HUES48 (cell line): ENCODE measurements around the gene PHACTR3.

Experiments
- H3K27ac ChIP-seq: one replicate; pipeline ENCODE4 v1.7.0; 2013; ENCODE audit warnings: low read depth, low read length, inconsistent platforms
- H3K27me3 ChIP-seq: 2 replicates; pipeline ENCODE4 v1.6.1; 2013; ENCODE audit warnings: mild to moderate bottlenecking, low read length; ENCODE audit not compliant: control insufficient read depth, insufficient read depth
- H3K36me3 ChIP-seq: 2 replicates; pipeline ENCODE4 v1.6.1; 2013; ENCODE audit warnings: low read length; ENCODE audit not compliant: control insufficient read depth, insufficient read depth
- H3K4me1 ChIP-seq: 2 replicates; pipeline ENCODE4 v1.6.1; 2013; ENCODE audit warnings: mild to moderate bottlenecking, low read length; ENCODE audit not compliant: control insufficient read depth, insufficient read depth
- H3K4me3 ChIP-seq: 2 replicates; pipeline ENCODE4 v1.5.1; 2013; ENCODE audit warnings: mild to moderate bottlenecking, low read depth, low read length
- H3K9ac ChIP-seq: 2 replicates; pipeline ENCODE4 v1.6.1; 2013; ENCODE audit warnings: mild to moderate bottlenecking, low read depth, low read length, moderate library complexity
- H3K9me3 ChIP-seq: 2 replicates; pipeline ENCODE4 v1.6.1; 2013; ENCODE audit warnings: low read length; ENCODE audit not compliant: control insufficient read depth, insufficient read depth

The PHACTR3 gene

GRCh38 chr20:59724457-59725366 lies 120.4 kb downstream of the PHACTR3 start:
- no peaks in the 10 kb centered on the region for H3K36me3 ChIP-seq
- H3K9ac ChIP-seq: no peak overlapping the region
- H3K4me3 ChIP-seq: no peak overlapping the region
- H3K27me3 ChIP-seq: no peaks in the 10 kb centered on the region
- H3K27ac ChIP-seq: no peak overlapping the region
- H3K4me1 ChIP-seq: no peaks in the 10 kb centered on the region
- peaks cover 5% of the 10 kb centered on the region for H3K9me3 ChIP-seq

- no peaks in the 10 kb centered on the region for H3K4me1 ChIP-seq
- H3K36me3 ChIP-seq: no peaks in the 10 kb centered on the region
- H3K4me3 ChIP-seq: no peak overlapping the region
Measured at GRCh38 chr20:59725476-59726280, 121.3 kb downstream of the PHACTR3 start.

GRCh38 chr20:59726281-59726595 lies 121.9 kb downstream of the PHACTR3 start:
- Histone ChIP-seq H3K27me3 (no peaks in the 10 kb centered on the region), H3K36me3 (no peaks in the 10 kb centered on the region), H3K9me3 (peaks cover 8% of the 10 kb centered on the region), H3K4me1 (no peaks in the 10 kb centered on the region), H3K27ac (no peak overlapping the region), H3K9ac (no peak overlapping the region), H3K4me3 (no peak overlapping the region)

More at GRCh38 chr20:59725476-59726280, 121.3 kb downstream of the PHACTR3 start:
- no peaks in the 10 kb centered on the region for H3K27me3 ChIP-seq
- no peak overlapping the region for H3K9ac ChIP-seq
- peaks cover 8% of the 10 kb centered on the region for H3K9me3 ChIP-seq
- no peak overlapping the region for H3K27ac ChIP-seq

GRCh38 chr20:59728722-59729430 lies 124.5 kb downstream of the PHACTR3 start:
- H3K27me3 ChIP-seq: 0 out of 2 replicates have a peak, but pooled peaks cover 2% of the 10 kb centered on the region
- H3K9ac ChIP-seq: no peak overlapping the region
- peaks cover 8% of the 10 kb centered on the region for H3K9me3 ChIP-seq
- H3K4me3 ChIP-seq: no peak overlapping the region
- H3K36me3 ChIP-seq: no peaks in the 10 kb centered on the region
- H3K27ac ChIP-seq: no peak overlapping the region
- H3K4me1 ChIP-seq: no peaks in the 10 kb centered on the region

GRCh38 chr20:59729506-59729905 lies 125.2 kb downstream of the PHACTR3 start:
- no peak overlapping the region for H3K9ac ChIP-seq
- no peaks in the 10 kb centered on the region for H3K36me3 ChIP-seq
- no peaks in the 10 kb centered on the region for H3K4me1 ChIP-seq
- 0 out of 2 replicates have a peak, but pooled peaks cover 3% of the 10 kb centered on the region for H3K27me3 ChIP-seq
- no peak overlapping the region for H3K27ac ChIP-seq
- H3K4me3 ChIP-seq: no peak overlapping the region
- peaks cover 8% of the 10 kb centered on the region for H3K9me3 ChIP-seq

GRCh38 chr20:59730722-59731121 lies 126.4 kb downstream of the PHACTR3 start:
- peaks cover 8% of the 10 kb centered on the region; the same call in 1 of the 2 replicates for H3K9me3 ChIP-seq
- no peaks in the 10 kb centered on the region for H3K4me1 ChIP-seq
- no peak overlapping the region for H3K27ac ChIP-seq
- no peaks in the 10 kb centered on the region for H3K36me3 ChIP-seq
- no peak overlapping the region for H3K4me3 ChIP-seq
- H3K9ac ChIP-seq: no peak overlapping the region
- 0 out of 2 replicates have a peak, but pooled peaks cover 3% of the 10 kb centered on the region for H3K27me3 ChIP-seq

GRCh38 chr20:59731376-59731775 lies 127.0 kb downstream of the PHACTR3 start:
- Histone ChIP-seq H3K36me3 (no peaks in the 10 kb centered on the region), H3K27ac (no peak overlapping the region), H3K4me1 (no peaks in the 10 kb centered on the region), H3K9me3 (peaks cover 8% of the 10 kb centered on the region; the same call in 1 of the 2 replicates), H3K27me3 (0 out of 2 replicates have a peak, but pooled peaks cover 3% of the 10 kb centered on the region), H3K4me3 (no peak overlapping the region), H3K9ac (no peak overlapping the region)

- 0 out of 2 replicates have a peak, but pooled peaks cover 3% of the 10 kb centered on the region for H3K27me3 ChIP-seq
- no peaks in the 10 kb centered on the region for H3K4me1 ChIP-seq
- H3K4me3 ChIP-seq: no peak overlapping the region
Measured at GRCh38 chr20:59733351-59733750, 129.0 kb downstream of the PHACTR3 start.

GRCh38 chr20:59735486-59735885 lies 131.1 kb downstream of the PHACTR3 start:
- H3K4me3 ChIP-seq: no peak overlapping the region

More at GRCh38 chr20:59733351-59733750, 129.0 kb downstream of the PHACTR3 start:
- H3K9me3 ChIP-seq: peaks cover 8% of the 10 kb centered on the region; the same call in 1 of the 2 replicates
- H3K9ac ChIP-seq: no peak overlapping the region
- H3K27ac ChIP-seq: no peak overlapping the region
- no peaks in the 10 kb centered on the region for H3K36me3 ChIP-seq

GRCh38 chr20:59735917-59736316 lies 131.6 kb downstream of the PHACTR3 start:
- Histone ChIP-seq H3K9ac (no peak overlapping the region), H3K36me3 (no peaks in the 10 kb centered on the region), H3K27ac (no peak overlapping the region), H3K4me1 (no peaks in the 10 kb centered on the region), H3K9me3 (no peaks in the 10 kb centered on the region), H3K4me3 (no peak overlapping the region), H3K27me3 (0 out of 2 replicates have a peak, but pooled peaks cover 3% of the 10 kb centered on the region)

More at GRCh38 chr20:59735486-59735885, 131.1 kb downstream of the PHACTR3 start:
- H3K27me3 ChIP-seq: 0 out of 2 replicates have a peak, but pooled peaks cover 3% of the 10 kb centered on the region
- H3K9me3 ChIP-seq: no peaks in the 10 kb centered on the region
- no peak overlapping the region for H3K27ac ChIP-seq
- no peaks in the 10 kb centered on the region for H3K4me1 ChIP-seq
- no peak overlapping the region for H3K9ac ChIP-seq
- H3K36me3 ChIP-seq: no peaks in the 10 kb centered on the region
